BE2C (cell line): ENCODE measurements around the gene KANK3.
"Not testable (repeated sequence)": the region's sequence is repeated elsewhere in the genome, so short reads cannot be mapped to it uniquely, and the experiment has no call there.

Experiments
- DNase-seq: peaks from one replicate; pipeline ENCODE4 v3.0.0-alpha.2; 2020
- H3K27me3 ChIP-seq: fragments of 250-450 bp; sonication (Bioruptor Pico); 2 replicates; pipeline ENCODE4 v1.5.1; 2020; ENCODE audit warnings: mild to moderate bottlenecking
- H3K36me3 ChIP-seq: fragments of 250-450 bp; sonication (Bioruptor Pico); 2 replicates; pipeline ENCODE4 v1.5.1; 2020; ENCODE audit warnings: mild to moderate bottlenecking
- H3K4me1 ChIP-seq: fragments of 250-450 bp; sonication (Bioruptor Pico); 2 replicates; pipeline ENCODE4 v1.5.1; 2020
- H3K4me3 ChIP-seq: 2 replicates; pipeline ENCODE4 v1.5.1; 2011; ENCODE audit warnings: low read depth, low read length
- H3K9me3 ChIP-seq: fragments of 250-450 bp; sonication (Bioruptor Pico); 2 replicates; pipeline ENCODE4 v1.5.1; 2020
- TF ChIP-seq, protein P1 (sequence below): IDR thresholded peaks from 2 replicates; pipeline ENCODE4 v1.5.1; 2012; ENCODE audit warnings: mild to moderate bottlenecking, low read depth, low read length

KANK3 gene

DNA sequence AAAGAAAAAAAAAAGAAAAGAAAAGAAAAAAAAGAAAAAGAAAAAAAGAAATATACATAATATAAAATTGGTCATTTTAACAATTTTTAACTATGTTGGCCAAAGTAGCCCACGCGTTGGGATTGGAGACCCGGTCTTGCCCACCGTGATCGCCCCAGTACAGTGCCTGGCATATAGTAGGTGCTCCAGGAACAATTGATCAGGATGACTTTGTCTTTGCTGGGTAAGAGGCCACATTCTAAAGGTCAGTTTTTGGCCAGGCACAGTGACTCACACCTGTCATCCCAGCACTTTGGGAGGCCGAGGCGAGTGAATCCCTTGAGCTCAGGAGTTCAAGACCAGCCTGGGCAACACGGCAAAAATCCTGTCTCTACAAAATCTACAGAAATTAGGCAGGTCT is 17.1 kb upstream of the KANK3 start:
- Histone ChIP-seq H3K27me3 (peaks cover 8% of the 10 kb centered on the region; the same call in 1 of the 2 replicates), H3K36me3 (no peaks in the 10 kb centered on the region), H3K4me3 (no peak overlapping the region), H3K4me1 (no peaks in the 10 kb centered on the region; the same call in 1 of the 2 replicates), H3K9me3 (no peaks in the 10 kb centered on the region; the same call in 1 of the 2 replicates)
- TF ChIP-seq, protein P1, sequence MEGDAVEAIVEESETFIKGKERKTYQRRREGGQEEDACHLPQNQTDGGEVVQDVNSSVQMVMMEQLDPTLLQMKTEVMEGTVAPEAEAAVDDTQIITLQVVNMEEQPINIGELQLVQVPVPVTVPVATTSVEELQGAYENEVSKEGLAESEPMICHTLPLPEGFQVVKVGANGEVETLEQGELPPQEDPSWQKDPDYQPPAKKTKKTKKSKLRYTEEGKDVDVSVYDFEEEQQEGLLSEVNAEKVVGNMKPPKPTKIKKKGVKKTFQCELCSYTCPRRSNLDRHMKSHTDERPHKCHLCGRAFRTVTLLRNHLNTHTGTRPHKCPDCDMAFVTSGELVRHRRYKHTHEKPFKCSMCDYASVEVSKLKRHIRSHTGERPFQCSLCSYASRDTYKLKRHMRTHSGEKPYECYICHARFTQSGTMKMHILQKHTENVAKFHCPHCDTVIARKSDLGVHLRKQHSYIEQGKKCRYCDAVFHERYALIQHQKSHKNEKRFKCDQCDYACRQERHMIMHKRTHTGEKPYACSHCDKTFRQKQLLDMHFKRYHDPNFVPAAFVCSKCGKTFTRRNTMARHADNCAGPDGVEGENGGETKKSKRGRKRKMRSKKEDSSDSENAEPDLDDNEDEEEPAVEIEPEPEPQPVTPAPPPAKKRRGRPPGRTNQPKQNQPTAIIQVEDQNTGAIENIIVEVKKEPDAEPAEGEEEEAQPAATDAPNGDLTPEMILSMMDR = no peak
- DNase-seq = no peak

DNA sequence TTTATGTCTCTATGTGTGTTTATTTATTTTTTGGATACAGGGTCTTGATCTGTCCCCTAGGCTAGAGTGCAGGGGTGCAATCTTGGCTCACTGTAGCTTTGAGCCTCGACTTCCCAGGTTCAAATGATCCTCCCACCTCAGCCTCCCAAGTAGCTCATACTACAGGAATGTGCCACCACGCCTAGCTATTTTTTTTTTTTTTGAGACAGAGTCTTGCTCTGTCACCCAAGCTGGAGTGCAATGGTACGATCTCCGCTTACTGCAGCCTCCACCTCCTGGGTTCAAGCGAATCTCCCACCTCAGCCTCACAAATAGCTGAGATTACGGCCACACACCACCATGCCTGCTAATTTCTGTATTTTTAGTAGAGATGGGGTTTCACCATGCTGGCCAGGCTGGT is 15.9 kb upstream of the KANK3 start:
- peaks cover 8% of the 10 kb centered on the region; the same call in 1 of the 2 replicates for H3K27me3 ChIP-seq
- TF ChIP-seq, protein P1 = no peak
- H3K4me1 ChIP-seq = no peaks in the 10 kb centered on the region; the same call in none of the 2 replicates
- no peaks in the 10 kb centered on the region for H3K36me3 ChIP-seq
- no peak overlapping the region for H3K4me3 ChIP-seq
- DNase-seq = no peak
- no peaks in the 10 kb centered on the region; the same call in 1 of the 2 replicates for H3K9me3 ChIP-seq

DNA sequence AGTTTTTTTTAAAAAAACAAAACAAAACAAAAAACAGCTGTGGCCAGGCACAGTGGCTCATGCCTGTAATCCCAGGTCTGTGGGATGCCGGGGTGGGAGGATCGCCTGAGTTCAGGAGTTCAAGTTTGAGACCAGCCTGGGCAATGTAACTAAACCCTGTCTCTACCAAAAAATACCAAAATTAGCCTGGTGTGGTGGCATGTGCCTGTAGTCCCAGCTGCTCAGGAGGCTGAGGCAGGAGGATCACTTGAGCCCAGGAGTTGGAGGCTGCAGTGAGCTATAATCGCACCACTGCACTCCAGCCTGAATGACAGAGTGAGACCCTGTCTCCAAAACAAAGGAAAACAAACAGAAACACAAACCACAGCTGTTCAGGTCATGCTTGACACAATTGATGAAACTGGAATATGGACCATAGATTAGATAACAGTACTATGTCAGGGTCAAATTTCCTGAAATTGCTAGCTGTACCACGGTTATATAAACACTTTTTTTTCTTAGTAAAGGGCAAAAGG is 14.0 kb upstream of the KANK3 start:
- TF ChIP-seq, protein P1 = no peak
- Histone ChIP-seq H3K4me1 (no peaks in the 10 kb centered on the region; the same call in none of the 2 replicates), H3K9me3 (no peaks in the 10 kb centered on the region; the same call in 1 of the 2 replicates), H3K4me3 (no peak overlapping the region), H3K27me3 (peaks cover 8% of the 10 kb centered on the region), H3K36me3 (no peaks in the 10 kb centered on the region)
- DNase-seq = no peak

DNA sequence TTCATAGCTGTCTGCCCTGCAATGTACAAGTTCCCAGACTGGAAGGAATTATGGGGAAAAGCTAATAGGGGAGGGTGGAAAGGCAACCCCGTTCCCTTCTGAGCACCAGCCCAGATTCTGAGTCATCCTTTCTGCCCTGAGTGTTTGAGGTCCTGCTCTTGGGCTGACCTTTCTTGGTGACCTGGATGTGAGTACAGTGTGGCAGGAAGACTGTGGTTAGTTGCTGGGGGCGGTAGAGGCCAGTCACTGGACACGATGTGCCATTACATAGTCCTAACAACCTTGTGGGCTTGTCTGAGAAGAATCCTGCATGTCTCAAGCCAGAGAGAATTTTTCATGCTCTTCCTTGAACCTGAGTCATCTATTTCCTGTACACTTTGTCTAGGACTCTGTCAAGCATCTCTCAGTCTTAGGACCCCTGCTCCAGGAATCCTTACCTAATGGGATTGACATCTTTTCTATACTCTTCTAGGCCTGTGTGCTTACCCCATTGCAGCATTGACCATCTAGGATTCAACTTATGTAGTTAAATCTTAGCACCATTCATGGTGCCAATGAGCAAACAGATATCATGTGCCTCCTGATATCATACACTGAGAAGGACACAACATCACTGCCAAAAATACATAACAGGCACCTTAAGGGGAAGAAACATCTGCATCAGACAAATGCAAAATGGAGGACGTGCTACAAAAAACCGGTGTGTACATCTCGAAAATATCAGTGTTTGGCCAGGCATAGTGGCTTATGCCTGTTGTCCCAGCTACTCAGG is 12.8 kb upstream of the KANK3 start:
- Histone ChIP-seq H3K4me3 (no peak overlapping the region), H3K36me3 (no peaks in the 10 kb centered on the region), H3K4me1 (no peaks in the 10 kb centered on the region; the same call in 1 of the 2 replicates), H3K9me3 (no peaks in the 10 kb centered on the region; the same call in 1 of the 2 replicates), H3K27me3 (peaks cover 16% of the 10 kb centered on the region)
- no peak for DNase-seq
- TF ChIP-seq, protein P1 = no peak

DNA sequence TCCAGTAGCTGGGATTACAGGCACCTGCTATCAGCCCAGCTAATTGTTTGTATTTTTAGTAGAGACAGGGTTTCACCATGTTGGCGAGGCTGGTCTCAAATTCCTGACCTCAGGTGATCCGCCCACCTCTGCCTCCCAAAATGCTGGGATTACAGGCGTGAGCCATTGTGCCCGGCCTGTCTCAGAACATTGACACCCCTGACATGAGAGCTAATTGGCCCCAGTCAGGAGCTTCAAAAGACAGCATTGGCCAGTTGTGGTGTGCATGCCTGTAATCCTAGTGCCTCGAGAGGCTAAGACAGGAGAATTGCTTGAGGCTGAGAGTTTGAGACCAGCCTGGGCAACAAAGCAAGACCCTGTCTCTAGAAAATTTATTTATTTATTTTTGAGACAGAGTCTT is 9.8 kb upstream of the KANK3 start:
- DNase-seq, H3K36me3 ChIP-seq, H3K4me1 ChIP-seq, H3K9me3 ChIP-seq, H3K4me3 ChIP-seq: not testable (repeated sequence)
- peaks cover 21% of the 10 kb centered on the region for H3K27me3 ChIP-seq

DNA sequence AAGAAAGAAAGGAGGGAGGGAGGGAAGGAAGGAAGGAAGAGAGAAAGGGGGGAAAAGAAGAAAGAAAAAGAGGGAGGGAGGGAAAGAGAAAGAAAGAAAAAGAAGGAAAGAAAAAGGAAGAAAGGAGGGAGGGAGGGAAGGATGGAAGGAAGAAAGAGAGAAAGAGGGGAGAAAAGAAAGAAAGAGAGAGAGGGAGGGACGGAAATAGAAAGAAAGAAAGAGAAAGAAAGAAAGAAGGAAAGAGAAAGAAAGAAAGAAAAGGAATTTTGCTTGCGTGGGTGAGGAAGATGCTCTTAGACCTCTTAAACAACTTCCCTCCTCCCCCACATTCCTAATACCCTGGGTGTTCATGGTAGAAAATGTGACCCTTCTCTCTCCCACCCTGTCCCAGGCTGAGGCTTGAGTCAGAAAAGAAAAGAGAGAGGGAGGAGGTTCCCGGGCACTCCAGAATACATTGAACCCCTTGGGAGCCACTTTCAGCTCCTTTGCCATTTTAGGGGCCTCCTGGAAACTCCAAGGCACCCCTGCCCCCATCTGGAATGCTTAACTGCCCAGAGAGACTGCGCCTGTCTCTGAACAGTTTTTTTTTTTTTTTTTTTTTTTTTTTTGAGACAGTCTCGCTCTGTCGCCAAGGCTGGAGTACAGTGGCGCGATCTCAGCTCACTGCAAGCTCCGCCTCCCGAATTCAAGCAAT is 9.2 kb upstream of the KANK3 start:
- DNase-seq = no peak
- Histone ChIP-seq H3K4me3 (no peak overlapping the region), H3K4me1 (no peaks in the 10 kb centered on the region; the same call in 1 of the 2 replicates), H3K9me3 (no peaks in the 10 kb centered on the region; the same call in 1 of the 2 replicates), H3K27me3 (peaks cover 21% of the 10 kb centered on the region), H3K36me3 (no peaks in the 10 kb centered on the region)
- TF ChIP-seq, protein P1 = no peak

DNA sequence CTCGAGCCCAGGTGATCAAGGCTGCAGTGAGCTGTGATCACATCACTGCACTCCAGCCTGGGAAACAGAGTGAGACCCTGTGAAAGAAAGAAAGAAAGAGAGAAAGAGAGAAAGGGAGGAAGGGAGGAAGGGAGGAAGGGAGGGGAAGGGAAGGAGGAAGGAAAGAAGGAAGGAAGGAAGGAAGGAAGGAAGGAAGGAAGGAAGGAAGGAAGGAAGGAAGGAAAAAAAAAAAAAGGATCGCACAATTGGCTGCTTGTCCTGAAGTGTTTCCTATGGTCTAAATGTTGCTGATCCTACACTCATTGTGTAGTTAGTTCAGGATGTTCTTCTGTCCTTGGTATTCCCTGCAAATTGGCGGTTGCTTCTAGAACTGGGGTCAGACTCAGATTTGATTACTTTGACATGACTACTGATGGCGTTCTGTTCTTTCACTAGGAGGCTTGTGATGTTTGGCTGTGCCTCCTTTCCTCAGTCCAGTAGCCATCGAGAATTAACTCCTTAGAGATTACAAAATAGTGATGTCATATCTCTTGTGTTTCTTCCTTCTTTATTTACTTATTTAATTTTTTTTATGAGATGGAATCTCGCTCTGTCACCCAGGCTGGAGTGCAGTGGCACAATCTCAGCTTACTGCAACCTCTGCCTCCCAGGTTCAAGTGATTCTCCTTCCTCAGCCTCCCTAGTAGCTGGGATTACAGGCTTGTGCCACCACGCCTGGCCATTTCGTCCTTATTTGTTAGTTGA is 6.7 kb upstream of the KANK3 start:
- peaks cover 28% of the 10 kb centered on the region for H3K27me3 ChIP-seq
- not testable (repeated sequence) for H3K4me3 ChIP-seq, DNase-seq, H3K4me1 ChIP-seq, H3K9me3 ChIP-seq, H3K36me3 ChIP-seq
